SK-N-SH (cell line): ENCODE data around the gene NELFE. TPM values are rescaled to one million over a fixed set of nuclear protein-coding genes. Genes with fewer than 3 reads are reported as not detected.

Experiments used
- CTCF ChIA-PET: fragments of 300-600, 350-600 bp; formaldehyde crosslinking; extraction: SDS; loops from one replicate; lab custom pipeline; 2021; lab: Yijun Ruan, JAX
- POLR2A ChIA-PET: fragments of 350-600 bp; sonication (Branson Sonifier 250); formaldehyde crosslinking; extraction: SDS; loops from one replicate; lab custom pipeline; 2020; ENCODE audit warnings: antibody characterized with exemption, inconsistent platforms; lab: Yijun Ruan, JAX
- DNase-seq: peaks from one replicate; pipeline ENCODE4 v3.0.0; 2012
- H2AFZ ChIP-seq: fragments of 200-600 bp; sonication (generic); 2 replicates; pipeline ENCODE4 v1.8.1; 2016; ENCODE audit warnings: antibody characterized with exemption, mild to moderate bottlenecking, low read depth
- H3F3A ChIP-seq: fragments of 200-600 bp; sonication (generic); replicated peaks from 2 replicates; pipeline ENCODE3; 2016; ENCODE audit warnings: antibody characterized with exemption, mild to moderate bottlenecking; ENCODE audit not compliant: insufficient read depth
- H3K27ac ChIP-seq, 2 experiments: fragments of 200-500 bp in 1 of 2; fragments of 200-600 bp in 1 of 2; sonication (Bioruptor generic) in 1 of 2; sonication (generic), shearing (Covaris generic) in 1 of 2; 2 replicates each; pipeline versions ENCODE4 v1.5.1 to v1.6.1; 2014 to 2016; ENCODE audit warnings: low read depth in 2 of 2, inconsistent platforms in 1 of 2, low read length in 1 of 2, mild to moderate bottlenecking in 1 of 2, mixed read lengths in 1 of 2
- H3K27me3 ChIP-seq: fragments of 200-600 bp; sonication (generic), shearing (Covaris generic); 2 replicates; pipeline ENCODE4 v1.6.1; 2016; ENCODE audit warnings: mixed run types; ENCODE audit not compliant: insufficient read depth
- H3K36me3 ChIP-seq, 2 experiments: fragments of 200-500 bp in 1 of 2; fragments of 200-600 bp in 1 of 2; sonication (Bioruptor generic) in 1 of 2; sonication (generic) in 1 of 2; replicated peaks in 1 of 2; 2 replicates each; pipeline versions ENCODE3 to v1.5.1; 2014 to 2016; ENCODE audit warnings: low read length in 1 of 2, mild to moderate bottlenecking in 1 of 2; ENCODE audit not compliant: insufficient read depth in 2 of 2, control insufficient read depth in 1 of 2
- H3K4me1 ChIP-seq, 2 experiments: fragments of 200-500 bp in 1 of 2; fragments of 200-600 bp in 1 of 2; sonication (Bioruptor generic) in 1 of 2; sonication (generic), shearing (Covaris generic) in 1 of 2; 2 replicates each; pipeline versions ENCODE4 v1.5.1 to v1.6.1; 2014 to 2016; ENCODE audit warnings: low read depth in 1 of 2, low read length in 1 of 2, mixed run types in 1 of 2; ENCODE audit not compliant: insufficient read depth in 2 of 2, control insufficient read depth in 1 of 2
- H3K4me2 ChIP-seq: fragments of 200-600 bp; sonication (generic), shearing (Covaris generic); 2 replicates; pipeline ENCODE4 v1.6.1; 2017; ENCODE audit warnings: mixed run types
- H3K4me3 ChIP-seq, 2 experiments: fragments of 200-500 bp in 1 of 2; fragments of 200-600 bp in 1 of 2; sonication (Bioruptor generic) in 1 of 2; sonication (generic), shearing (Covaris generic) in 1 of 2; 2 replicates each; pipeline versions ENCODE4 v1.5.1 to v1.8.1; 2014 to 2016; ENCODE audit warnings: low read depth in 2 of 2, inconsistent platforms in 1 of 2, low read length in 1 of 2, mild to moderate bottlenecking in 1 of 2, mixed read lengths in 1 of 2, moderate library complexity in 1 of 2
- H3K79me2 ChIP-seq: fragments of 200-600 bp; sonication (generic); 2 replicates; pipeline ENCODE4 v1.8.1; 2017; ENCODE audit warnings: mild to moderate bottlenecking; ENCODE audit not compliant: insufficient read depth
- H3K9ac ChIP-seq: fragments of 200-600 bp; sonication (generic); 2 replicates; pipeline ENCODE4 v1.6.1; 2017; ENCODE audit warnings: mixed run types
- H3K9me2 ChIP-seq: fragments of 200-600 bp; sonication (generic); 2 replicates; pipeline ENCODE4 v1.6.1; 2017; ENCODE audit warnings: mixed run types
- H3K9me3 ChIP-seq: fragments of 200-600 bp; sonication (generic); 2 replicates; pipeline ENCODE4 v1.6.1; 2017; ENCODE audit warnings: mixed run types, mild to moderate bottlenecking, moderate library complexity
- H4K20me1 ChIP-seq: fragments of 200-600 bp; sonication (generic); 2 replicates; pipeline ENCODE4 v1.6.1; 2017; ENCODE audit warnings: mild to moderate bottlenecking, mixed run types; ENCODE audit not compliant: insufficient read depth
- EP300 ChIP-seq, 2 experiments: IDR thresholded peaks; 2 replicates each; pipeline versions ENCODE4 v1.4.0 to v1.6.1; 2012; ENCODE audit warnings: borderline replicate concordance in 1 of 2, low read depth in 1 of 2, low read length in 1 of 2
- MEF2A ChIP-seq: IDR thresholded peaks from 2 replicates; pipeline ENCODE4 v1.4.0; 2012; ENCODE audit warnings: low read depth, borderline replicate concordance
- POLR2AphosphoS5 ChIP-seq: IDR thresholded peaks from 2 replicates; pipeline ENCODE4 v1.6.1; 2012; ENCODE audit warnings: low read depth, low read length
- YY1 ChIP-seq: IDR thresholded peaks from 2 replicates; pipeline ENCODE4 v1.4.0; 2012; ENCODE audit warnings: low read depth, mild to moderate bottlenecking
- WGBS: methylation state at CpG from one replicate; pipeline ENCODE4 v1.1.6; 2017; ENCODE audit warnings: low lambda C conversion rate; 5-methylcytosine and 5-hydroxymethylcytosine counted together
- polyA plus RNA-seq, 3 experiments: library from polyadenylated mRNA; depleted of rRNA; stranded (reverse); fragments of >200 nt; gene quantifications; 2 replicates each; pipeline ENCODE4 v1.2.3, GENCODE V29; 2012
- TF ChIP-seq, protein P1 (sequence below): IDR thresholded peaks from 2 replicates; pipeline ENCODE4; 2012
- TF ChIP-seq, protein P2 (sequence below): fragments of 150-350 bp; IDR thresholded peaks from 2 replicates; pipeline ENCODE4 v1.6.1; 2017; ENCODE audit warnings: antibody characterized with exemption, low read length, low read depth, borderline replicate concordance
- TF ChIP-seq, protein P3 (sequence below): IDR thresholded peaks from 2 replicates; pipeline ENCODE4 v1.6.1; 2012; ENCODE audit warnings: mild to moderate bottlenecking, low read depth, low read length, moderate library complexity

The NELFE gene
- polyA plus RNA-seq, 1 of the 3 experiments (the other 2 are of a cell fraction), result 116 TPM

DNA sequence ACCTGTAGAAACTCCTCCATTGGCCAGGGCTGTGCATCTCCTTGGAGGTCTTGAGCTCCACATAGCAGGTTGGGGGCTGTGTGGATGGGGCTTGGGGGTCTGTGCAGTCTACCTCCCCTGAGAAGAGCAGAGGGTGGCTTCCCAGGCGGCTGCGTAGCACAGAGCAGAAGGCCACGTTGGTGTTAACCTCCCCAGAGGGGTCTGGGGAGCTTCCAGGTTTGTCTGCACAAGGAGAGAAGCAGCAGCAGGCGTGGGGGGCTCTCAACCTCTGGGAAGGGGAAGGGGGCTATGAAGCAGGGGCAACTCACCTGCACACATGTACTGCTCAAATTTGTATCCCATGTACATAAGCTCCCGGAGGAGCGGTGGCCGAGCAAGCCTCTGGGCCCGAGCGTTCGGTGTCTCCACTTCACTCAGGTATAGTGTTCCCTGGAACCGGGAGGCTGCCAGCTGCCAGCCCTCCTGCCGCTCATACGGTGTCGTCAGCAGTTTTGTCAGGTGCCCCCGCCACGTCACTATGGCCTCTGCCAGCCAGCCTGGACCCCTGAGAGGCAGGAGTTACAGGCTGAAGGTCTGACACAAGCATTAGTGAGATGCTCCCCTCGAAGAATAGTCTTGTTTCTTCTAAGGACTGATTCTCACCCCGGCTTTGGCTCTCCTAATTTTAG lies 12.0 kb upstream of the NELFE start:
- ChIA-PET CTCF (interaction anchor here (0.8 to 5.2 kb wide), 4 partner anchors 11 to 53 kb away, joined by 3 to 29 read pairs (median 14); partner anchors contain the start of genes NELFE and SKIC2), POLR2A (interaction anchor here (1.2 to 3.8 kb wide), 4 partner anchors 9 to 18 kb away, joined by 4 to 20 read pairs (median 10); partner anchors contain the start of genes NELFE and SKIC2)
- no peak for TF ChIP-seq MEF2A
- TF ChIP-seq, protein P1, sequence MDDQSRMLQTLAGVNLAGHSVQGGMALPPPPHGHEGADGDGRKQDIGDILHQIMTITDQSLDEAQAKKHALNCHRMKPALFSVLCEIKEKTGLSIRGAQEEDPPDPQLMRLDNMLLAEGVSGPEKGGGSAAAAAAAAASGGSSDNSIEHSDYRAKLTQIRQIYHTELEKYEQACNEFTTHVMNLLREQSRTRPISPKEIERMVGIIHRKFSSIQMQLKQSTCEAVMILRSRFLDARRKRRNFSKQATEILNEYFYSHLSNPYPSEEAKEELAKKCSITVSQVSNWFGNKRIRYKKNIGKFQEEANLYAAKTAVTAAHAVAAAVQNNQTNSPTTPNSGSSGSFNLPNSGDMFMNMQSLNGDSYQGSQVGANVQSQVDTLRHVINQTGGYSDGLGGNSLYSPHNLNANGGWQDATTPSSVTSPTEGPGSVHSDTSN, result 0 out of 2 replicates have a peak, but pooled peaks have one; percentile 6
- no peak overlapping the region for H2AFZ ChIP-seq
- H3K9ac ChIP-seq, result peak overlapping the region; percentile 95
- H3K27me3 ChIP-seq, result no peaks in the 10 kb centered on the region
- no peaks in the 10 kb centered on the region for H4K20me1 ChIP-seq
- H3K9me2 ChIP-seq, result no peaks in the 10 kb centered on the region
- 6% methylated on average over 2 of the region's 18 CpGs for WGBS
- H3K9me3 ChIP-seq, result no peaks in the 10 kb centered on the region
- peak overlapping the region; percentile 99 for H3K4me2 ChIP-seq
- H3F3A ChIP-seq, result peaks cover 10% of the 10 kb centered on the region
- DNase-seq, result peak; percentile 44
- H3K36me3 ChIP-seq, result peaks cover 11 to 45% of the 10 kb centered on the region in 2 experiments
- H3K4me3 ChIP-seq, result peak overlapping the region; percentile 91 to 94
- peaks cover 5 to 26% of the 10 kb centered on the region in 2 experiments; a peak in 3 of 4 replicates for H3K4me1 ChIP-seq
- H3K79me2 ChIP-seq, result peaks cover 47% of the 10 kb centered on the region
- H3K27ac ChIP-seq, result peak overlapping the region; percentile 95 to 97

DNA sequence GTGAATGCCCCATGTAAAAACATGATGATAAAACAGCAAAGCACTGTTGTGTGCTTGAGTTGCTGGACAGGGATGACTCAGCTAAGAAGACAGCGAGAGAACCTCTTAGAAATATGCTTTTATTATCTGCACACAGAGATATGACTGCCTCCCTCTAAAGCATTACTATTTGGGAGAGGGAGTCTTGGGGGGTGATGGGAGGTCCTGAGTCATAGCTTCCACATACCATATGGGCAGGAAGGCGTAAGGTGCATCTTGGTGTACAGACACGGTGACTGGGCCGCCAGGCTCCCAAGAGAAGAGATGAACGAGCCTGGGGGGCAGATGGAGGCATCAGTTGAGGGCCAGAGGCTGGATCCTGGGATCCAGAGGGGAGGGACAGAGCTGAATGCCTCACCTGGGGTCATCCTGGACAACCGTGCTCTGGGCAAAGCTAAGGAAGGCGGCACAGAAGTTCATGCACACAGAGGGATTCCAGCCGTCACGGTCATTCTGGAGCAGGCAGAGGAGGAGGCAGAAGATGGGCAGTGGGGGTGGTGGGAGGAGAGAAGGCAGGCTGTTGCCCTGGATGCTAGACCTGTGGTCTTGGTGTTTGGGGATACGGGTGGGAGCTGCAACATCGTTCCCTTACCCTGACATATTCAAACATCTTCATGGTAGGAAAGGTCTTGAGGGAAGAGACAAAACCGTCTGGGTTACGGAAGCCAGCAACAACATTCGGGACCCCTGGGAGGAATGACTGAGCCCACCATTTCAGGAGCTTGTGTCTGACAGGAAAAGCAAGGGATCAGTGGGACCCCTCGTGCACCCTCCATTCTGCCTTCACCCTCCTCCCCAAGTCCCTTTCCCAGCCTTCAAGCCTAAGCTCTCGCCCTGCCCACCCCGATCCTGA lies 11.2 kb upstream of the NELFE start:
- no peaks in the 10 kb centered on the region for H3K9me3 ChIP-seq
- no peaks in the 10 kb centered on the region for H3K9me2 ChIP-seq
- peak overlapping the region; percentile 95 for H3K9ac ChIP-seq
- TF ChIP-seq YY1 (no peak), POLR2AphosphoS5 (no peak), EP300 (IDR thresholded peaks at IDR 0.05; ENCODE audit: borderline replicate concordance in 1 of 2, low read depth in 1 of 2, low read length in 1 of 2) (no peak)
- TF ChIP-seq, protein P2, sequence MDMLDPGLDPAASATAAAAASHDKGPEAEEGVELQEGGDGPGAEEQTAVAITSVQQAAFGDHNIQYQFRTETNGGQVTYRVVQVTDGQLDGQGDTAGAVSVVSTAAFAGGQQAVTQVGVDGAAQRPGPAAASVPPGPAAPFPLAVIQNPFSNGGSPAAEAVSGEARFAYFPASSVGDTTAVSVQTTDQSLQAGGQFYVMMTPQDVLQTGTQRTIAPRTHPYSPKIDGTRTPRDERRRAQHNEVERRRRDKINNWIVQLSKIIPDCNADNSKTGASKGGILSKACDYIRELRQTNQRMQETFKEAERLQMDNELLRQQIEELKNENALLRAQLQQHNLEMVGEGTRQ, result no peak
- TF ChIP-seq, protein P3, sequence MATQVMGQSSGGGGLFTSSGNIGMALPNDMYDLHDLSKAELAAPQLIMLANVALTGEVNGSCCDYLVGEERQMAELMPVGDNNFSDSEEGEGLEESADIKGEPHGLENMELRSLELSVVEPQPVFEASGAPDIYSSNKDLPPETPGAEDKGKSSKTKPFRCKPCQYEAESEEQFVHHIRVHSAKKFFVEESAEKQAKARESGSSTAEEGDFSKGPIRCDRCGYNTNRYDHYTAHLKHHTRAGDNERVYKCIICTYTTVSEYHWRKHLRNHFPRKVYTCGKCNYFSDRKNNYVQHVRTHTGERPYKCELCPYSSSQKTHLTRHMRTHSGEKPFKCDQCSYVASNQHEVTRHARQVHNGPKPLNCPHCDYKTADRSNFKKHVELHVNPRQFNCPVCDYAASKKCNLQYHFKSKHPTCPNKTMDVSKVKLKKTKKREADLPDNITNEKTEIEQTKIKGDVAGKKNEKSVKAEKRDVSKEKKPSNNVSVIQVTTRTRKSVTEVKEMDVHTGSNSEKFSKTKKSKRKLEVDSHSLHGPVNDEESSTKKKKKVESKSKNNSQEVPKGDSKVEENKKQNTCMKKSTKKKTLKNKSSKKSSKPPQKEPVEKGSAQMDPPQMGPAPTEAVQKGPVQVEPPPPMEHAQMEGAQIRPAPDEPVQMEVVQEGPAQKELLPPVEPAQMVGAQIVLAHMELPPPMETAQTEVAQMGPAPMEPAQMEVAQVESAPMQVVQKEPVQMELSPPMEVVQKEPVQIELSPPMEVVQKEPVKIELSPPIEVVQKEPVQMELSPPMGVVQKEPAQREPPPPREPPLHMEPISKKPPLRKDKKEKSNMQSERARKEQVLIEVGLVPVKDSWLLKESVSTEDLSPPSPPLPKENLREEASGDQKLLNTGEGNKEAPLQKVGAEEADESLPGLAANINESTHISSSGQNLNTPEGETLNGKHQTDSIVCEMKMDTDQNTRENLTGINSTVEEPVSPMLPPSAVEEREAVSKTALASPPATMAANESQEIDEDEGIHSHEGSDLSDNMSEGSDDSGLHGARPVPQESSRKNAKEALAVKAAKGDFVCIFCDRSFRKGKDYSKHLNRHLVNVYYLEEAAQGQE, result no peak
- no peaks in the 10 kb centered on the region for H3K27me3 ChIP-seq
- CTCF ChIA-PET, result interaction anchor here (0.8 to 5.2 kb wide), 4 partner anchors 11 to 52 kb away, joined by 3 to 29 read pairs (median 14); partner anchors contain the start of genes NELFE and SKIC2
- peaks cover 15 to 52% of the 10 kb centered on the region in 2 experiments for H3K36me3 ChIP-seq
- H3K79me2 ChIP-seq, result peaks cover 42% of the 10 kb centered on the region
- no peak for DNase-seq
- no peaks in the 10 kb centered on the region for H4K20me1 ChIP-seq
- peak overlapping the region; percentile 91 to 94 for H3K4me3 ChIP-seq
- POLR2A ChIA-PET, result interaction anchor here (3.8 kb wide), 1 partner anchor 11 kb away, joined by 20 read pairs; the partner anchor contains the start of genes NELFE and SKIC2
- H2AFZ ChIP-seq, result no peak overlapping the region
- peak overlapping the region in 1 of 2 experiments; percentile 15; a peak in 1 of 4 replicates for H3K27ac ChIP-seq
- H3K4me1 ChIP-seq, result peaks cover 5 to 26% of the 10 kb centered on the region in 2 experiments; a peak in 3 of 4 replicates
- 77% methylated on average over 17 of the region's 17 CpGs for WGBS
- peak overlapping the region; percentile 99 for H3K4me2 ChIP-seq
- H3F3A ChIP-seq, result peaks cover 10% of the 10 kb centered on the region
